ENCODE data around the gene CTPS1.

DNA sequence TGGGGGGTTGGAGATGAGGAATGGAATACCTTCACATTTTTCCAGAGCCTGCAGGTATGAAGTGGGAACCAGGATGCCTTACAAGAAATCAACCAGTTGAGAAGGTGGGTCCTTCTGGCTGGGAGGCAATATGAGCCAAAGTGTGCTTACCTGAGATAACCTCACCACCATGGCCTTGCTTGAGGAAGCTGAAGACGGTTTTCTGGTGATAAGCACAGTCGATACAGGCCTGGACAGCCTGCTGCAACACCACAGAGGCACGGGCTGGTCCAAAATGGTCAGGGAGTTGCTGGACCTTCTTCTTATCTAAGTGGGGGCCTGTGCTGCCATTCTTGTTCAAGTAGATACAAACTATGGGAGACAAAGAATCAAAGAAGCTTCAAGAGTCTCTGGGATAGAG is 69.0 kb downstream of the CTPS1 start:
- TF ChIP-seq, protein P1, sequence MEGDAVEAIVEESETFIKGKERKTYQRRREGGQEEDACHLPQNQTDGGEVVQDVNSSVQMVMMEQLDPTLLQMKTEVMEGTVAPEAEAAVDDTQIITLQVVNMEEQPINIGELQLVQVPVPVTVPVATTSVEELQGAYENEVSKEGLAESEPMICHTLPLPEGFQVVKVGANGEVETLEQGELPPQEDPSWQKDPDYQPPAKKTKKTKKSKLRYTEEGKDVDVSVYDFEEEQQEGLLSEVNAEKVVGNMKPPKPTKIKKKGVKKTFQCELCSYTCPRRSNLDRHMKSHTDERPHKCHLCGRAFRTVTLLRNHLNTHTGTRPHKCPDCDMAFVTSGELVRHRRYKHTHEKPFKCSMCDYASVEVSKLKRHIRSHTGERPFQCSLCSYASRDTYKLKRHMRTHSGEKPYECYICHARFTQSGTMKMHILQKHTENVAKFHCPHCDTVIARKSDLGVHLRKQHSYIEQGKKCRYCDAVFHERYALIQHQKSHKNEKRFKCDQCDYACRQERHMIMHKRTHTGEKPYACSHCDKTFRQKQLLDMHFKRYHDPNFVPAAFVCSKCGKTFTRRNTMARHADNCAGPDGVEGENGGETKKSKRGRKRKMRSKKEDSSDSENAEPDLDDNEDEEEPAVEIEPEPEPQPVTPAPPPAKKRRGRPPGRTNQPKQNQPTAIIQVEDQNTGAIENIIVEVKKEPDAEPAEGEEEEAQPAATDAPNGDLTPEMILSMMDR (IDR thresholded peaks at IDR 0.05), result no peak
- no peak for TF ChIP-seq POLR2AphosphoS5 (IDR thresholded peaks at IDR 0.05; ENCODE audit: low read depth, low read length)

Measured in Panc1 (cell line).